Nephron progenitor cell (in vitro differentiated cells): ENCODE measurements around the gene DLL3.

Source experiments
- DNase-seq: peaks from one replicate; pipeline ENCODE4 v3.0.0; 2021
- H3K27ac Mint-ChIP-seq: 2 replicates; pipeline ENCODE4 v1.8.0; 2021; ENCODE audit warnings: mild to moderate bottlenecking, moderate library complexity, mixed read lengths
- H3K27me3 Mint-ChIP-seq: 2 replicates; pipeline ENCODE4 v1.8.0; 2021; ENCODE audit warnings: mild to moderate bottlenecking, low read depth, mixed read lengths; ENCODE audit not compliant: poor library complexity
- H3K36me3 Mint-ChIP-seq: 2 replicates; pipeline ENCODE4 v1.8.0; 2021; ENCODE audit warnings: low read depth, mixed read lengths
- H3K4me1 Mint-ChIP-seq: 2 replicates; pipeline ENCODE4 v1.8.0; 2021; ENCODE audit warnings: mixed read lengths
- H3K4me3 Mint-ChIP-seq: 2 replicates; pipeline ENCODE4 v1.8.0; 2021; ENCODE audit warnings: mild to moderate bottlenecking, moderate library complexity, mixed read lengths
- H3K9me3 Mint-ChIP-seq: 2 replicates; pipeline ENCODE4 v1.8.0; 2021; ENCODE audit warnings: mild to moderate bottlenecking, moderate library complexity, mixed read lengths
- TF ChIP-seq, protein P1 (sequence below): fragments of 200-600 bp; sonication (generic); IDR thresholded peaks from 2 replicates; pipeline ENCODE4 v1.5.0; 2021; ENCODE audit warnings: antibody characterized with exemption

Gene DLL3

DNA sequence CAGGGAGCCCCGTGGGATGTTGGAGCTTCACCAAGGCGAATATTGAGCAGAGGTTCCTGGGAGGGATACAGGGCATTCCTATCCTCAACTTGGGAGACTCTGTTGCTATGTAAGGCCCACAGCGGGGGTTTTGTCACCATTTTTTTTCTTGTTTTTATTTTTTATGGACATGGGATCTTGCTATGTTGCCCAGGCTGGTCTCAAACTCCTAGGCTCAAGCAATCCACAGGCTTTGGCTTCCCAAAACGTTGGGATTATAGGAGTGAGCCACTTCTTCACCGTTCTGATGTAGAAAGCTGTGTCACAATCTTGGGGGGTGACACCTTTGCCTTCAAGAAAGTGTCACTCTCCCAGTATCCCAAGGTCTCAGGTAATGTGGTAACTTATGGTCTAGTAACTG lies 2.6 kb downstream of the DLL3 start:
- no peak for DNase-seq
- H3K4me3 Mint-ChIP-seq = no peak overlapping the region
- peaks cover 32% of the 10 kb centered on the region for H3K36me3 Mint-ChIP-seq
- peaks cover 26% of the 10 kb centered on the region for H3K4me1 Mint-ChIP-seq
- H3K9me3 Mint-ChIP-seq = peaks cover 6% of the 10 kb centered on the region
- TF ChIP-seq, protein P1, sequence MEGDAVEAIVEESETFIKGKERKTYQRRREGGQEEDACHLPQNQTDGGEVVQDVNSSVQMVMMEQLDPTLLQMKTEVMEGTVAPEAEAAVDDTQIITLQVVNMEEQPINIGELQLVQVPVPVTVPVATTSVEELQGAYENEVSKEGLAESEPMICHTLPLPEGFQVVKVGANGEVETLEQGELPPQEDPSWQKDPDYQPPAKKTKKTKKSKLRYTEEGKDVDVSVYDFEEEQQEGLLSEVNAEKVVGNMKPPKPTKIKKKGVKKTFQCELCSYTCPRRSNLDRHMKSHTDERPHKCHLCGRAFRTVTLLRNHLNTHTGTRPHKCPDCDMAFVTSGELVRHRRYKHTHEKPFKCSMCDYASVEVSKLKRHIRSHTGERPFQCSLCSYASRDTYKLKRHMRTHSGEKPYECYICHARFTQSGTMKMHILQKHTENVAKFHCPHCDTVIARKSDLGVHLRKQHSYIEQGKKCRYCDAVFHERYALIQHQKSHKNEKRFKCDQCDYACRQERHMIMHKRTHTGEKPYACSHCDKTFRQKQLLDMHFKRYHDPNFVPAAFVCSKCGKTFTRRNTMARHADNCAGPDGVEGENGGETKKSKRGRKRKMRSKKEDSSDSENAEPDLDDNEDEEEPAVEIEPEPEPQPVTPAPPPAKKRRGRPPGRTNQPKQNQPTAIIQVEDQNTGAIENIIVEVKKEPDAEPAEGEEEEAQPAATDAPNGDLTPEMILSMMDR = no peak
- no peak overlapping the region for H3K27ac Mint-ChIP-seq
- peaks cover 17% of the 10 kb centered on the region for H3K27me3 Mint-ChIP-seq

DNA sequence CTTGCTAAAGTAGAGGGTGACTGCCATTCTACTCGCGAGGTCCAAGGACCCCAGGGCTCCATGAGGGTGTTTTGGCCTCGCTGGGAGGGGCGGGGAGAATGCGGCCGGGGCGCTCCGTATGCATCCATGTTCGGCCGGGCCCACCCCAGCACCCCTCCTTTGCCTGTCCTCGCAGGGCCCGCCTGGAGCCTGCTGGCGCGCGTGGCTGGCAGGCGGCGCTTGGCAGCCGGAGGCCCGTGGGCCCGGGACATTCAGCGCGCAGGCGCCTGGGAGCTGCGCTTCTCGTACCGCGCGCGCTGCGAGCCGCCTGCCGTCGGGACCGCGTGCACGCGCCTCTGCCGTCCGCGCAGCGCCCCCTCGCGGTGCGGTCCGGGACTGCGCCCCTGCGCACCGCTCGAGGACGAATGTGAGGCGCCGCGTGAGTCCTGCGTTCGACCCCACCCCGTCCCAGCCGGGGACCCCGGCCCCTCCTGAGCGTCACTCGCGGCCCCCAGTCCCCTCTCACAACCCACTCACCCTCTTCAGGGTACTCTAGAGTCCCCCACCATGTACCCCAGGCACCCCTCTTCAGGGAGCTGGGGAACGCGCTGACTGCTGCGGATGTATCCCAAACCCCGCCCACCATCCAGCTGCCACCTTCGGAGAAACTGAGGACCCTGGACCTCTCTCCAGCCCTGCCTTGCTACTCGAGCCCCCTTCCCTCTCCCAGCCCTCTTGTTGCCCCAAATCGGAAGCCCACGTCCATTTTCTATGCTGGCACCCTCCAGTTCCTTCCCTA lies 4.1 kb downstream of the DLL3 start:
- TF ChIP-seq, protein P1 = peak; percentile 78
- H3K27me3 Mint-ChIP-seq = peaks cover 22% of the 10 kb centered on the region
- peak; percentile 84 for DNase-seq
- H3K4me3 Mint-ChIP-seq = no peak overlapping the region
- H3K27ac Mint-ChIP-seq = no peak overlapping the region
- H3K36me3 Mint-ChIP-seq = peaks cover 35% of the 10 kb centered on the region
- peaks cover 28% of the 10 kb centered on the region for H3K4me1 Mint-ChIP-seq
- H3K9me3 Mint-ChIP-seq = peaks cover 10% of the 10 kb centered on the region

- peaks cover 23% of the 10 kb centered on the region for H3K27me3 Mint-ChIP-seq
- TF ChIP-seq, protein P1 = no peak
- peaks cover 10% of the 10 kb centered on the region for H3K9me3 Mint-ChIP-seq
- peaks cover 19% of the 10 kb centered on the region for H3K4me1 Mint-ChIP-seq
- H3K4me3 Mint-ChIP-seq = peak overlapping the region; percentile 60
- H3K27ac Mint-ChIP-seq = no peak overlapping the region
- no peak for DNase-seq
- peaks cover 25% of the 10 kb centered on the region for H3K36me3 Mint-ChIP-seq
These were observed 7.8 kb downstream of the DLL3 start for GRCh38 chr19:39506598-39506943.

GRCh38 chr19:39506944-39507714 lies 8.4 kb downstream of the DLL3 start:
- Mint-ChIP-seq H3K36me3 (peaks cover 22% of the 10 kb centered on the region), H3K27me3 (peaks cover 23% of the 10 kb centered on the region), H3K4me3 (peak overlapping the region; percentile 76), H3K27ac (no peak overlapping the region), H3K9me3 (peaks cover 10% of the 10 kb centered on the region), H3K4me1 (peaks cover 19% of the 10 kb centered on the region)
- TF ChIP-seq, protein P1 = no peak
- peak; percentile 81 for DNase-seq

GRCh38 chr19:39507715-39508364 lies 9.1 kb downstream of the DLL3 start:
- peaks cover 23% of the 10 kb centered on the region for H3K27me3 Mint-ChIP-seq
- H3K27ac Mint-ChIP-seq = no peak overlapping the region
- H3K4me3 Mint-ChIP-seq = peak overlapping the region; percentile 76
- H3K9me3 Mint-ChIP-seq = peaks cover 10% of the 10 kb centered on the region
- TF ChIP-seq, protein P1 = no peak
- H3K36me3 Mint-ChIP-seq = peaks cover 22% of the 10 kb centered on the region
- H3K4me1 Mint-ChIP-seq = peaks cover 19% of the 10 kb centered on the region
- no peak for DNase-seq
